Kidney (tissue), 14 donors: Measurements from ENCODE around the gene BCL7A. TPM values are rescaled to one million over a fixed set of nuclear protein-coding genes. Genes with fewer than 3 reads are reported as not detected.
A peak's percentile ranks its signal among the peaks of the same experiment; 100 is the strongest.

Source experiments
- DNase-seq, 5 donors: peaks; one replicate each; pipeline ENCODE4 v3.0.0-alpha.2; 2013 to 2020
- FAIRE-seq: peaks from 2 replicates; lab custom pipeline; 2012; peaks lifted over from hg19 to GRCh38; lab: Jason Lieb, UNC
- H3K27ac ChIP-seq, 2 donors: one replicate each; pipeline ENCODE4 v1.7.0; 2013; ENCODE audit warnings: low read depth in 2 of 2, low read length in 2 of 2, inconsistent platforms in 1 of 2
- H3K27me3 ChIP-seq: one replicate; pipeline ENCODE4 v1.7.1; 2013; ENCODE audit warnings: low read length, inconsistent platforms; ENCODE audit not compliant: control insufficient read depth, insufficient read depth
- H3K36me3 ChIP-seq, 3 donors: one replicate each; pipeline versions ENCODE4 v1.7.0 to v1.7.1; 2013; ENCODE audit warnings: low read length in 3 of 3, control low read depth in 1 of 3, inconsistent platforms in 1 of 3; ENCODE audit not compliant: insufficient read depth in 3 of 3, control insufficient read depth in 2 of 3
- H3K4me1 ChIP-seq, 3 donors: one replicate each; pipeline versions ENCODE4 v1.7.0 to v1.7.1; 2013; ENCODE audit warnings: low read length in 3 of 3, inconsistent platforms in 1 of 3, low read depth in 1 of 3; ENCODE audit not compliant: control insufficient read depth in 2 of 3, insufficient read depth in 2 of 3
- H3K4me3 ChIP-seq, 3 donors: one replicate each; pipeline versions ENCODE4 v1.7.0 to v1.8.1; 2013; ENCODE audit warnings: low read length in 3 of 3, control low read depth in 1 of 3, inconsistent platforms in 1 of 3
- H3K9ac ChIP-seq, 3 donors: one replicate each; pipeline versions ENCODE4 v1.7.0 to v1.7.1; 2013; ENCODE audit warnings: low read length in 3 of 3, control low read depth in 1 of 3, inconsistent platforms in 1 of 3
- H3K9me3 ChIP-seq, 3 donors: one replicate each; pipeline versions ENCODE4 v1.7.0 to v1.7.1; 2013; ENCODE audit warnings: low read length in 3 of 3, control low read depth in 1 of 3, inconsistent platforms in 1 of 3; ENCODE audit not compliant: control insufficient read depth in 2 of 3, insufficient read depth in 1 of 3
- intact Hi-C: fragments of 100-400 bp; cut with DNase I; formaldehyde crosslinking; loops from one replicate; pipeline ENCODE4 v1.11.1; 2022
- polyA plus RNA-seq: library from polyadenylated mRNA; stranded (reverse); fragments of 350-450 nt; fragmentation: Illumina TruSeq; extraction: RNeasy Lipid Tissue Mini Kit (QIAGEN cat#74804); gene quantifications from one replicate; pipeline ENCODE4 v1.2.3, GENCODE V29; 2014; ENCODE audit warnings: low read depth, low replicate concordance; ENCODE audit not compliant: insufficient read depth
- total RNA-seq: library from RNA; stranded (reverse); fragmentation: NEBNext Ultra II Directional; extraction: Animal tissue kit (Norgen Biotek cat#: 25700); gene quantifications from one replicate; pipeline ENCODE4 v1.2.1, GENCODE V29; 2021
- TF ChIP-seq, protein P1 (sequence below): IDR thresholded peaks from 3 replicates; pipeline ENCODE4 v1.5.1; 2012; ENCODE audit warnings: mild to moderate bottlenecking, moderate library complexity, borderline replicate concordance; ENCODE audit not compliant: insufficient read depth; ENCODE audit errors: extremely low read depth
- donor health status: control.
- donor health status: control.
- donor health status: control.
- donor health status: control.
- donor health status: control.
- donor health status: DM: yes; HTN: yes; CAD: no.
- donor health status: Normal renal cell carcinoma (clear cell type).

Gene BCL7A
- total and polyA plus RNA-seq, 2 donors from 2014 or later = 6.8 to 22.7 TPM

GRCh38 chr12:122090759-122091515 lies 69.3 kb downstream of the BCL7A start:
- FAIRE-seq = peak; percentile 21
- TF ChIP-seq, protein P1, sequence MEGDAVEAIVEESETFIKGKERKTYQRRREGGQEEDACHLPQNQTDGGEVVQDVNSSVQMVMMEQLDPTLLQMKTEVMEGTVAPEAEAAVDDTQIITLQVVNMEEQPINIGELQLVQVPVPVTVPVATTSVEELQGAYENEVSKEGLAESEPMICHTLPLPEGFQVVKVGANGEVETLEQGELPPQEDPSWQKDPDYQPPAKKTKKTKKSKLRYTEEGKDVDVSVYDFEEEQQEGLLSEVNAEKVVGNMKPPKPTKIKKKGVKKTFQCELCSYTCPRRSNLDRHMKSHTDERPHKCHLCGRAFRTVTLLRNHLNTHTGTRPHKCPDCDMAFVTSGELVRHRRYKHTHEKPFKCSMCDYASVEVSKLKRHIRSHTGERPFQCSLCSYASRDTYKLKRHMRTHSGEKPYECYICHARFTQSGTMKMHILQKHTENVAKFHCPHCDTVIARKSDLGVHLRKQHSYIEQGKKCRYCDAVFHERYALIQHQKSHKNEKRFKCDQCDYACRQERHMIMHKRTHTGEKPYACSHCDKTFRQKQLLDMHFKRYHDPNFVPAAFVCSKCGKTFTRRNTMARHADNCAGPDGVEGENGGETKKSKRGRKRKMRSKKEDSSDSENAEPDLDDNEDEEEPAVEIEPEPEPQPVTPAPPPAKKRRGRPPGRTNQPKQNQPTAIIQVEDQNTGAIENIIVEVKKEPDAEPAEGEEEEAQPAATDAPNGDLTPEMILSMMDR = no peak

DNA sequence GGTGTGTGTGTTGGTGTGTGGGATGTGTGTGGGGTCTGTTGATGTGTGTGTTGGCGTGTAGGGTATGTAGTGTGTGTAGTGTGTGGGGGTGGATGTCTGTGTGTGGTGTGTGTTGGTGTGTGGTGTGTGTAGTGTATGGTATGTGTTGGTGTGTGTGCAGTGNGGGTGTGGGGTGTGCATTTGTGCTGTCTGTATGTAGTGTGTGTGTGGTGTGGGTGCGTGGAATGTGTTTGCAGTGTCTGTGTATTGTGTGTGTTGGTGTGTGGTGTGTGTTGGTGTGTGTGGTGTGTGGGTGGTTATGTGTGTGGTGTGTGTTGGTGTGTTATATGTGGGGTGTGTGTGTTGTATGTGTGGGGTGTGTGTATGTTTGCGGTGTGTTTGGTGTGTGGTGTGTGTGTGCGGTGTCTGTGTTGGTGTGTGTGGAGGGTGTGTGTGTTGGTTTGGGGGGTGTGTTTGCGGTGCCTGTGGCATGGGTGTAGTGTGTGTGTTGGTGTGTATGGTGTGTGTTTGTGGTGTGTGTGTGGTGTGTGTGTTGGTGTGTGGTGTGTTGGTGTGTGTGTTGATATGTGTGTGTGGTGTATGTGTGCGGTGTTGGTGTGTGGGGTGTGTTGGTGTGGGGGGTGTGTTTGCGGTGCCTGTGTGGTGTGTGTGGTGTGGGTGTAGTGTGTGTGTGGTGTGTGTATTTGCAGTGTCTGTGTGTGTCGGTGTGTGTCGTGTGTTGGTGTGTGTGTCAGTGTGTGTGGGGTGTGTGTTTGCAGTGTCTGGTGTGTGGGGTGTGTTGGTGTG lies 71.6 kb downstream of the BCL7A start:
- Histone ChIP-seq H3K9me3 (no peaks in the 10 kb centered on the region), H3K36me3 (peaks cover 0 to 2% (median 0%) of the 10 kb centered on the region in 3 donors), H3K27me3 (no peaks in the 10 kb centered on the region), H3K4me1 (peaks cover 0 to 48% (median 38%) of the 10 kb centered on the region in 3 donors), H3K9ac (no peak overlapping the region), H3K4me3 (no peak overlapping the region), H3K27ac (no peak overlapping the region)
- FAIRE-seq = no peak
- TF ChIP-seq, protein P1 = no peak
- no peak for DNase-seq
- intact Hi-C loops = no loop called here

More at GRCh38 chr12:122090759-122091515, 69.3 kb downstream of the BCL7A start:
- Histone ChIP-seq H3K4me3 (no peak overlapping the region), H3K9ac (no peak overlapping the region), H3K27ac (peak overlapping the region; percentile 10 to 82), H3K9me3 (no peaks in the 10 kb centered on the region), H3K27me3 (no peaks in the 10 kb centered on the region), H3K4me1 (peaks cover 0 to 46% (median 37%) of the 10 kb centered on the region in 3 donors), H3K36me3 (peaks cover 0 to 2% (median 2%) of the 10 kb centered on the region in 3 donors)
- DNase-seq = no peak
- intact Hi-C loops = no loop called here

DNA sequence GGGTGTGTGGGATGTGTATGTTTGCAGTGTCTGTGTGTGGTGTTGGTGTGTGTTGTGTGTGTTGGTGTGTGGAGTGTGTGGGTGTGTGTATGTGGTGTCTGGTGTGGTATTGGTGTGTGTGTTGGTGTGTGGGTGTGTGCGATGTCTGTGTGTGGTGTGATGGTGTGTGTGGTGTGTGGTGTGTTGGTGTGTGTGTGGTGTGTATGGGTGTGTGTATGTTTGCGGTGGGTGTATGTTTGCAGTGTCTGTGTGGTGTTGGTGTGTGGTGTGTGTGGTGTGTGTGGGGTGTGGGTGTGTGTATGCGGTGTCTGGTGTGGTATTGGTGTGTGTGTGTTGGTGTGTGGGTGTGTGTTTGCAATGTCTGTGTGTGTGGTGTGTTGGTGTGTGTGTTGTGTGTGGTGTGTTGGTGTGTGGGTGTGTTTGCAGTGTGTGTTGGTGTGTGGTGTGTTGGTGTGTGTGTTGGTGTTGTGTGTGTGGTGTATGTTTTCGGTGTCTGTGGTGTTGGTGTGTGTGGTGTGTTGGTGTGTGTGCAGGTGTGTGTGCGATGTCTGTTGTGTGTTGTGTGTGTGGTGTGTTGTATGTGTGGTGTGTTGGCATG lies 72.6 kb downstream of the BCL7A start:
- DNase-seq = no peak
- Histone ChIP-seq H3K27me3 (no peaks in the 10 kb centered on the region), H3K27ac (no peak overlapping the region), H3K4me3 (no peak overlapping the region), H3K9ac (no peak overlapping the region), H3K9me3 (no peaks in the 10 kb centered on the region), H3K4me1 (peaks cover 0 to 52% (median 41%) of the 10 kb centered on the region in 3 donors), H3K36me3 (peaks cover 0 to 2% (median 0%) of the 10 kb centered on the region in 3 donors)
- intact Hi-C loops = no loop called here
- TF ChIP-seq, protein P1 = no peak
- FAIRE-seq = no peak
